ENCODE results near the gene COL4A1.
A peak's percentile ranks its signal among the peaks of the same experiment; 100 is the strongest.
"Not testable (repeated sequence)": the region's sequence is repeated elsewhere in the genome, so short reads cannot be mapped to it uniquely, and the experiment has no call there.

COL4A1 gene

GRCh38 chr13:110126391-110126961, 180.5 kb downstream of the COL4A1 start:
- DNase-seq (ENCODE audit: insufficient read length, low spot score) (no peak), FAIRE-seq (no peak)

DNA sequence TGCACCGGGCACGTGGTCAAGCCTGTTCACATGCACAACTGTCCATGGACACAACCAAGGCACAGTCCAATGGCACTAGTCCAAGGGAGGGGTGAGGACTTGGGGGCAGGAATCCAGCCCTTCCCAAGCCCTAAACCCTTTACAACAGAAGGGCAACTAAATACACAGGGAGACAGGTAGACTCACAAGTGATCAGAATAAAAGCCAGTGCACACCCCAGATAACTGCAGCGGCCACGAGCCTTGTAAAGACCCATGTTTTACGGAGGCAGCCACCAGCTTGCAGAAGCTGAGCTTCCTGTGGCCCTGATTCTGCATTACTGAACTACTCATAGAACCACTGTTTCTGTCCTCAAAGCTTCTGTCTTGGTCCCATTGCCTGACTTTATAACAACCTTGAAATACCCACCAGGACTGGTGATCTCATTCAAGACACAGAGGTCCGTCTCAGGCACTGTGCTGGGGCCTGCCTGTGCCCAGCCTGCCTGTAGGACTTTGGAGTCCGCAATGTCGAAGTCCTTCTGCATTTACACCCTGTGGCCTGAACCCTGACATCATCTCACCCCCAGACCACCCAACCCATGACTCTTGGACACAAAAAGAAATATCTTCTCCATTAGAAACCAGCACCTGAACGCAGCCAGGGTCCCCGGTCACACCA, 181.2 kb downstream of the COL4A1 start:
- no peak for DNase-seq (ENCODE audit: insufficient read length, low spot score)
- no peak for FAIRE-seq

- DNase-seq (ENCODE audit: insufficient read length, low spot score) (no peak), FAIRE-seq (no peak)
These were observed 181.8 kb downstream of the COL4A1 start for GRCh38 chr13:110125157-110125556.

DNA sequence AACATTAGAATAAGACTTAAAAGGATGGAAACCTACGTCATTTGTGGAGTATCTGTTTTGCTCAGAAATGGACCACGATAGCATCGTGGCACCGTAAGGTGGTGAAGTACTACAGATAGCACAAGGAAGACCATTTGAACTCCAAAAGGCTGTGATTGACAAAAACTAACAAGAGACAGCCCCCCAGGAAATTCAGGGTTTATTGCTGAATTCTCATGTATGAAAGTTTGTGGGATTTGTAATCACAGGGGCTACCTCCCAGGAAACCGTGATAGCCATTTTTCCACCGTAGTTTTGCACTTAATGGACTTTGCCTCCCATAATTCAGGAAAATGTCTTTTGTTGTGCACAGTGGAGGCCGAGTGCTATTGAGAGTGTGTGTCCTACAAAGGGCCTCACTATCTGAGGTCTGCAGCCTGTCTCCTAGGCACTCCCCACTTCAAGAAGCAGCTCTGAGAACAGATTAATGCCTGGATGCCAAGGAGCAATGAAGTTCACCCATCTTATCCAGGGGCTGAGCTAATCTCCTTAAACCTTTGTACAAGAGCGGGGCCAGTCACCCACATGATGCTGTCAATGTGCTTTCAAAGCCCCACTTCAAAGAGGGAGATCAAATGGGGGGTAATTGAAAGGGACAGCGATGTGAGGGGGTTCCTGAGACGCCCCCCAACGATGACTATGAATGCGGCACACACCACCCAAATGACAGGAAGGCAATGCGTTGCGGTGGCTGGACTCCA, 182.6 kb downstream of the COL4A1 start:
- DNase-seq (ENCODE audit: insufficient read length, low spot score) (no peak), FAIRE-seq (no peak)

DNA sequence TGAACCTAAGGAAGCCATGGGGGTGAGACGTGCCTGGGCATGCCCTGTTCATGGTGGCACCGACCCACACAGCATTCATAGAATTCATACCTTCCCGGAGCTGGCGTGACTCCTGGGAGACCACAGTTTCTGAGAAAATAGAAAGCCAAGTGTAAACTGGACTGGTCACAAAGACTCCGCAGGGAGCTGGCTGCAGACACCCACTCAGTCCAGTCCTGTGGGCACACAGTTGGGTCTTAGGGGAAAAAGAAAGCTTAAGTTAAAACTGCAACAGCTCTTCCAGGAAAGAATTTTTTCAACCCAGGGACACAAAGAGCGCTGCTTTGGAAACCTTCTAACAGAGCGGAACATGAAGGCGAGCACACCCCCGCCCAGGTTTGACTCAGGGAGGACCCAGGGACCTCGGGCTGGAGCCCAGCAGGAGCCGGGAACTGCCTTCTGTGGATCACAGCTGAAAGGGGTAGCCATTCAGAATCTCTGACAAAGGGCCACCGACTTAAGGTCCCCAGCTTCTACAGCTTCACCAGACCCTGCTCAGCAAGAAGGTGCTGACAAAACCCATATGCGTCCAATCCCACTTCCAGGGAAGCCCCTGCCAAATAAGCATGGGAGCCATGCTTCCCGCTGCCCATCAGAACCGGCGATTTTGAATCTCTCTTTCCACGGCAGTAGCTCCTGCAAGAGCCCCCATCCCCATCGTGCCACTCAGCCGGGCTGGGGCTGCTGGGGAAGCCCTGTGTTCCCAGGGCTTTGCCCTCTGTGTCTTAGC, 183.7 kb downstream of the COL4A1 start:
- FAIRE-seq (no peak), DNase-seq (ENCODE audit: insufficient read length, low spot score) (no peak)

GRCh38 chr13:110121422-110122083, 185.4 kb downstream of the COL4A1 start:
- DNase-seq (ENCODE audit: insufficient read length, low spot score) (no peak), FAIRE-seq (no peak)

GRCh38 chr13:110119935-110120905, 186.7 kb downstream of the COL4A1 start:
- no peak for FAIRE-seq
- no peak for DNase-seq (ENCODE audit: insufficient read length, low spot score)

DNA sequence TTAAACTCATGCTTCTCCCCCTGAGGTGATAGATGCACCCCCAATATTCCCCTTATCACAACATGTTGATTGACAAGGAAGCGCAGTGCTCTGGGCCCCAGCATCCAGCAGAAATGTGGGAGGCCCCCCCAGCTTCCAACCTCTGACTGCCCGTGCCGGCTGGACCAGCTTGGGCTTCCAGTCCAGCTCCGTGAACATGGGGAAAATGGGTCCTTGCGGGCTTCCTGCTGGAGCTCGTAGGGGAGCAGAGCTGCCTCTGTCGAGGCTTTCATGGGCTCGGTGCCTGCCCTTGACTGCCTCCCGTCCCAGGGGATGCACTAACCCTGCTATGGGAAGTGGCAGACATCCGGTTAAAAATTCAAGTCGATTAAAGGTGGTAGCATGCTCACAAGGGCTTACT, 188.9 kb downstream of the COL4A1 start:
- DNase-seq (ENCODE audit: insufficient read length, low spot score) (no peak), FAIRE-seq (no peak)

DNA sequence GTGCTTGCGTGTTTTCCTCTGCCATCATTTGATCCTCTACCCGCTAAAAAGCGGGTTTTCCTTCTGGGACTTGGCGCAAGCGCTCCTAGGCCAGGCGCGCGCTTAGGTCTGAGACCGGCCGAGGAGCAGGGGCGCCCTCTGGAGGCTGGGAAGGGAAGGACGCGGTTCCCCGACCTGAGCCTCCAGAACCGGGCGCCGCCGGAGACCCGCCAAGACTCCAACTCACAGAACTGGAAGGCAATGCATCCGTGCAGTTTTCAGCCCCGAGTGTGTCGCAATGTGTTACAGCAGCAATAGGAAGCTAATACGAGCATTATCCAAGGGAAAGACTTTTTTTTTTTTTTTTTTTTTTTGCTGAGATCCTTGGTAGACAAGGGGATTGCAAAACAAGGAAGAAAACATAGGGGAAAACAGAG, 190.9 kb downstream of the COL4A1 start:
- DNase-seq (ENCODE audit: insufficient read length, low spot score) (peak; percentile 56), FAIRE-seq (no peak)

- DNase-seq (ENCODE audit: insufficient read length, low spot score) (no peak), FAIRE-seq (no peak)
These were observed 191.4 kb downstream of the COL4A1 start for GRCh38 chr13:110115591-110115990.

GRCh38 chr13:110114316-110114715, 192.6 kb downstream of the COL4A1 start:
- FAIRE-seq (no peak), DNase-seq (ENCODE audit: insufficient read length, low spot score) (no peak)

DNA sequence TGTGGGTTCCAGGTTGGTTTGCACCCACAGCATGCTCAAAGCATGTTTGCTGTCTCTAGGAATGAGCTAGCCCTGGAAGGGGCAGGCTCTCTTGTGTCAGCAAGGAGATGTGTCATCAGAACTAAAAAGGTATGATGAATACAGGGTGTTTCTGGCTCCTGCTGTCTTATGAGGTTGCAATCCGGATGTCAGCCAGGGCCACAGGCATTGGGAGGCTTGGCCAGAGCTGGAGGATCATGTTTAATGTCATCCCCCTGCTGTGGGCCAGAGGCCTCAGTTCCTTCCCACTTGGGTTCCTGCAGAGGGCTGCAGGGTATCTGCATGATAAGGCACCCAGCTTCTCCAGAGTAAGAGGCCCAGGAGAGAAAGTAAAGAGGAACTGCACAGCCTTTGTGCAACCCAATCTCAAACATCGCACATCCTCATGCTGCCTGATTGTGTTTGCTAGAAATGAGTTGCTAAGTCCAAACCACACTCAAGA, 193.6 kb downstream of the COL4A1 start:
- FAIRE-seq (no peak), DNase-seq (ENCODE audit: insufficient read length, low spot score) (no peak)

- FAIRE-seq; DNase-seq (ENCODE audit: insufficient read length, low spot score): not testable (repeated sequence)
These were observed 194.6 kb downstream of the COL4A1 start for GRCh38 chr13:110112379-110112778.

DNA sequence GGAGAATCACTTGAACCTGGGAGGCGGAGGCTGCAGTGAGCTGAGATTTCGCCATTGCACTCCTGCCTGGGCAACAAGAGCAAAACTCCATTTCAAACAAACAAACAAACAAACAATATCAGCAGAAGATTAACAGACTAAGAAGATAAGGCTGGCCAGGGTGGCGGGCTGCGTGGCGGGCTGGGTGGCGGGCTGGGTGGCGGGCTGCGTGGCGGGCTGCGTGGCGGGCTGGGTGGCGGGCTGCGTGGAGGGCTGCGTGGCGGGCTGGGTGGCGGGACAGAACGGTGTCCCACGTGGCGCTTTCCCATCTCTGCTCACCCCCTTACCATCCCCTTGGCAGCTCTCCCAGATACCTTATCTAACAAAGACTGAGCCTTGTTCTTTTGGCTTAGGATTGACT, 196.2 kb downstream of the COL4A1 start:
- DNase-seq (ENCODE audit: insufficient read length, low spot score): no peak
- FAIRE-seq: no peak

DNA sequence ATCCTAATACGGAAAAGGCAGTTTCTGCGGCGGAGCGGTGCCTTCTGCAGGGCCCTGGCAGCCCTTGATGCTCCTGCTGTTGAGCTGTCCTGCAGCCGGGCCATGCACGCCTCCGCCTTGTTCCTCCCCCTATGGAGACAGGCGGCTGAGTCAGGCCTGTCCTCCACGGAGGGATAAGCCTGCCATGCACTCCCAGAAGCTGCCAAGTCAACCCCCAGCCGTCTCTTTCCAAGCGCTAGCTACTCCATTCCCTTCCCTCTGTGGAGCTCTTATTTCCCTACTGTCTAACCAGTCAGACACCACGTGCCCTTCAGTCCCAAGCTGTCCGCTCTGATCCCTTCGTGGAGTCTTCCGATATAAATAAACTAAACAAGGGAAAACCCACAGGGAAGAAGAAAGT, 197.0 kb downstream of the COL4A1 start:
- DNase-seq (ENCODE audit: insufficient read length, low spot score) (no peak), FAIRE-seq (no peak)

DNA sequence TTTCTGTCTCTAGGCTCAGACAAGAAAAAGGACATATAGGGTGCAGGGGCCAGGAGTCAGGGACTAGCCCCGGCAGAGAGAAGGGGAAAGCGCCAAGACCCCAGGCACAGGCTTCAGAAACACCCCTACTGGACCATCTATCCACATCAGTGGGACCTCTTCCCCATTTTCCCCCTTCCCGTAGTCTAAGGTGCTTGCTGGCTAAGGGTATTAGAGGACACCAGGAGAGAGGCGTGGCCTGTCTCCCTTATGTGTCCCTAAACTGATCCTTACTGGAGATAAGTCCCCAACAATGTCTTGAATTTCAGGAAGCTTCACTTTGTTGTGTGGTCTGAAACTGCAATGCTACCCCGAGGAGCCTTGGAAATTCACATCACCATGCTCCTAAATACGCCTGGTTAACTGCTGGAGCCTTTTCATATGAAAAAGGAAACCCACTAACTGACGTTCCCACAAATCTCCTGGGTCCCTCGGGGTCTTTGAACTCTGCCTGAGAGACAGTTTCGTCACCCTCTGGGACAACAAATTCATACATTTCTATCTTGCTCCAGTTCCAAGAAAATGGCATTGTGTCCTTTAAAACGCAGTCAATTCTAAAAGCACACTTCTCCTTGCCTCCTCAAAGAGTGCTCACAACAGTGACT, 197.7 kb downstream of the COL4A1 start:
- FAIRE-seq (no peak), DNase-seq (ENCODE audit: insufficient read length, low spot score) (no peak)

GRCh38 chr13:110108348-110109139, 198.4 kb downstream of the COL4A1 start:
- no peak for FAIRE-seq
- DNase-seq (ENCODE audit: insufficient read length, low spot score): no peak

Data from GM19239 (cell line).